GM19395 (cell line): Measurements from ENCODE around the gene PDZRN3.

ENCODE experiments used
- ATAC-seq: cut with Tn5 transposase; IDR thresholded peaks from one replicate; pipeline ENCODE4 v1.9.1; 2021; ENCODE audit warnings: mild to moderate bottlenecking, moderate library complexity; ENCODE audit not compliant: unreplicated experiment

PDZRN3 gene

GRCh38 chr3:73558727-73559075, 66.0 kb downstream of the PDZRN3 start:
- no peak for ATAC-seq

- ATAC-seq = no peak
Observed at GRCh38 chr3:73557986-73558726, 66.6 kb downstream of the PDZRN3 start.

- ATAC-seq = no peak
Observed at GRCh38 chr3:73556520-73557372, 68.0 kb downstream of the PDZRN3 start.

GRCh38 chr3:73555076-73555475, 69.7 kb downstream of the PDZRN3 start:
- no peak for ATAC-seq

GRCh38 chr3:73552700-73553099, 72.0 kb downstream of the PDZRN3 start:
- ATAC-seq = no peak

- no peak for ATAC-seq
Observed at GRCh38 chr3:73550032-73550431, 74.7 kb downstream of the PDZRN3 start.

GRCh38 chr3:73549051-73549600, 75.6 kb downstream of the PDZRN3 start:
- no peak for ATAC-seq

- no peak for ATAC-seq
Observed at GRCh38 chr3:73548436-73548835, 76.3 kb downstream of the PDZRN3 start.

- ATAC-seq = no peak
Observed at GRCh38 chr3:73547427-73548248, 77.1 kb downstream of the PDZRN3 start.

GRCh38 chr3:73546961-73547360, 77.8 kb downstream of the PDZRN3 start:
- ATAC-seq = no peak

- no peak for ATAC-seq
Observed at GRCh38 chr3:73543412-73543811, 81.3 kb downstream of the PDZRN3 start.

GRCh38 chr3:73542136-73542535, 82.6 kb downstream of the PDZRN3 start:
- ATAC-seq = no peak

GRCh38 chr3:73540969-73541740, 83.6 kb downstream of the PDZRN3 start:
- ATAC-seq = no peak

GRCh38 chr3:73538486-73538885, 86.3 kb downstream of the PDZRN3 start:
- ATAC-seq = no peak

GRCh38 chr3:73536952-73537351, 87.8 kb downstream of the PDZRN3 start:
- ATAC-seq = no peak

GRCh38 chr3:73536336-73536895, 88.3 kb downstream of the PDZRN3 start:
- ATAC-seq = no peak

- ATAC-seq = no peak
Observed at GRCh38 chr3:73535931-73536330, 88.8 kb downstream of the PDZRN3 start.

- no peak for ATAC-seq
Observed at GRCh38 chr3:73535137-73535536, 89.6 kb downstream of the PDZRN3 start.

- no peak for ATAC-seq
Observed at GRCh38 chr3:73530022-73530396, 94.7 kb downstream of the PDZRN3 start.
